ENCODE measurements around the gene TMEM8B. TPM values are rescaled to one million over a fixed set of nuclear protein-coding genes. Genes with fewer than 3 reads are reported as not detected.
A peak's percentile ranks its signal among the peaks of the same experiment; 100 is the strongest.

Gene TMEM8B
- total and polyA plus RNA-seq, 2 of the 8 experiments (the other 6 are each of a cell fraction or from before 2014, with no cell fraction given) = 7.5 to 10.4 TPM

GRCh38 chr9:35903049-35903448, 74.0 kb downstream of the TMEM8B start:
- 41% methylated on average over 3 of the region's 3 CpGs; no CpG with 5 or more reads in 1 of the 2 experiments for WGBS, 2 experiments (ENCODE audit: extremely low coverage in 1 of 2, insufficient coverage in 1 of 2, insufficient read length in 1 of 2, insufficient replicate concordance in 2 of 2, low coverage in 1 of 2, low lambda C conversion rate in 2 of 2, missing lambda C conversion rate in 1 of 2)
- Histone ChIP-seq H3K27me3 (replicated peaks in 1 of 4; ENCODE audit: control insufficient read depth in 3 of 4, extremely low read depth in 1 of 4, insufficient read depth in 3 of 4, low read length in 3 of 4) (0 out of 7 replicates have a peak, but pooled peaks cover 0 to 2% (median 0%) of the 10 kb centered on the region in 4 experiments), H3K4me2 (ENCODE audit: insufficient read depth in 1 of 2, low read depth in 2 of 2, low read length in 2 of 2) (no peak overlapping the region), H3K79me1 (ENCODE audit: low read depth, low read length) (no peaks in the 10 kb centered on the region), H2BK20ac (ENCODE audit: low read length) (no peak overlapping the region), H3K23ac (ENCODE audit: insufficient read length) (no peak overlapping the region), H2BK120ac (replicated peaks; ENCODE audit: low read depth, low read length) (no peak overlapping the region), H4K8ac (ENCODE audit: extremely low read depth, insufficient read depth, low read length) (no peak overlapping the region), H3K36me3 (ENCODE audit: control insufficient read depth in 2 of 4, insufficient read depth in 4 of 4, low read length in 3 of 4) (no peaks in the 10 kb centered on the region), H3K4me1 (replicated peaks in 1 of 4; ENCODE audit: control insufficient read depth in 3 of 4, insufficient read depth in 4 of 4, low read length in 3 of 4) (peaks cover 0 to 14% (median 10%) of the 10 kb centered on the region in 4 experiments; a peak in 6 of 7 replicates), H2BK15ac (ENCODE audit: low read length) (no peak overlapping the region), H3K9me3 (ENCODE audit: insufficient read depth in 2 of 2, low read depth in 1 of 2, low read length in 1 of 2) (no peaks in the 10 kb centered on the region), H4K20me1 (replicated peaks in 1 of 2; ENCODE audit: control insufficient read depth in 1 of 2, insufficient read depth in 2 of 2, low read length in 2 of 2) (no peaks in the 10 kb centered on the region), H4K91ac (replicated peaks; ENCODE audit: insufficient read length, low read length) (no peak overlapping the region), H2AK5ac (ENCODE audit: low read depth, low read length) (no peak overlapping the region), H3K18ac (ENCODE audit: extremely low read depth, low read length) (no peak overlapping the region), H3K23me2 (ENCODE audit: low read depth, low read length) (no peaks in the 10 kb centered on the region; the same call in 1 of the 2 replicates), H3K4ac (replicated peaks; ENCODE audit: insufficient read length, low read depth, low read length) (no peak overlapping the region), H3K27ac (ENCODE audit: low read depth, low read length) (no peak overlapping the region), H3K79me2 (ENCODE audit: control insufficient read depth in 1 of 2, insufficient read depth in 2 of 2, low read length in 2 of 2) (no peaks in the 10 kb centered on the region), H3K56ac (replicated peaks; ENCODE audit: insufficient read length, low read depth, low read length) (no peak overlapping the region), H2BK5ac (ENCODE audit: low read depth, low read length) (no peak overlapping the region), H3K9ac (replicated peaks in 1 of 4; ENCODE audit: extremely low read depth in 1 of 4, low read depth in 3 of 4, low read length in 3 of 4) (no peak overlapping the region), H3K14ac (ENCODE audit: insufficient read length) (no peak overlapping the region), H3K4me3 (ENCODE audit: extremely low read depth in 1 of 4, insufficient read depth in 2 of 4, low read depth in 3 of 4, low read length in 4 of 4) (no peak overlapping the region), H2BK12ac (ENCODE audit: low read depth, low read length) (no peak overlapping the region), H4K5ac (ENCODE audit: insufficient read length, low read depth, low read length) (no peak overlapping the region), H2AFZ (ENCODE audit: low read length) (no peak overlapping the region)
- 0 out of 4 replicates have a peak, but pooled peaks of 1 of the 2 experiments have one; percentile 41 for TF ChIP-seq SIN3A (conservative IDR thresholded peaks at IDR 0.05 in 1 of 2, IDR thresholded peaks at IDR 0.05 in 1 of 2; ENCODE audit: low read depth in 1 of 2, low read length in 2 of 2)
- peak in 2 of 3 experiments; percentile 69 to 70; a peak in 3 of 4 replicates for TF ChIP-seq CTCF (IDR thresholded peaks at IDR 0.05; ENCODE audit: control extremely low read depth in 1 of 3, insufficient read depth in 1 of 3, low read depth in 1 of 3, low read length in 3 of 3)
- no peak for TF ChIP-seq SP1 (IDR thresholded peaks at IDR 0.05; ENCODE audit: low read depth, low read length)
- peak; percentile 68 to 72 for TF ChIP-seq RAD21 (IDR thresholded peaks at IDR 0.05 in 1 of 2, conservative IDR thresholded peaks at IDR 0.05 in 1 of 2; ENCODE audit: low read depth in 2 of 2, low read length in 2 of 2)
- no peak for TF ChIP-seq TAF7 (optimal IDR thresholded peaks at IDR 0.05; ENCODE audit: borderline replicate concordance, low read depth, low read length)
- CTCF ChIA-PET (ENCODE audit: partially characterized antibody) = interaction anchor here (0.6 to 2.8 kb wide), 39 partner anchors 8 to 289 kb away, joined by 3 to 29 read pairs (median 4); partner anchors contain the start of gene SPAG8
- POLR2A ChIA-PET (ENCODE audit: partially characterized antibody) = interaction anchor here (1.0 to 1.1 kb wide), 2 partner anchors 14 to 57 kb away, joined by 3 read pairs; no protein-coding TSS in a partner anchor
- peak; percentile 88 for FAIRE-seq
- no peak for DNase-seq (ENCODE audit: low read depth in 1 of 2, low spot score in 2 of 2)
